GM23338 (cell line): Measurements from ENCODE around the gene TNS1. TPM values are rescaled to one million over a fixed set of nuclear protein-coding genes. Genes with fewer than 3 reads are reported as not detected.

Source experiments
- ATAC-seq: fragments of 200-7000 bp; cut with Tn5 transposase; 3 replicates; pipeline ENCODE4 v1.9.1; 2020
- DNase-seq: peaks from one replicate; pipeline ENCODE4 v3.0.0-alpha.2; 2015; ENCODE audit warnings: low spot score
- H2AFZ ChIP-seq: fragments of 200-600 bp; sonication (generic); 2 replicates; pipeline ENCODE4 v1.8.0; 2016; ENCODE audit warnings: antibody characterized with exemption, mild to moderate bottlenecking, moderate library complexity
- H3F3A ChIP-seq: fragments of 200-600 bp; sonication (generic); replicated peaks from 2 replicates; pipeline ENCODE4 v1.8.0; 2017; ENCODE audit warnings: antibody characterized with exemption, mixed run types, low read depth
- H3K27ac ChIP-seq: fragments of 200-600 bp; sonication (generic); 2 replicates; pipeline ENCODE4 v1.6.1; 2016; ENCODE audit warnings: low read depth
- H3K27me3 ChIP-seq: fragments of 200-600 bp; sonication (generic); 2 replicates; pipeline ENCODE4 v1.8.0; 2016; ENCODE audit warnings: mild to moderate bottlenecking, mixed run types, moderate library complexity; ENCODE audit not compliant: insufficient read depth
- H3K36me3 ChIP-seq: fragments of 200-600 bp; sonication (generic); 2 replicates; pipeline ENCODE4 v1.8.0; 2016; ENCODE audit warnings: mild to moderate bottlenecking; ENCODE audit not compliant: insufficient read depth
- H3K4me1 ChIP-seq: fragments of 200-600 bp; sonication (generic); 2 replicates; pipeline ENCODE4 v1.8.0; 2016; ENCODE audit warnings: mild to moderate bottlenecking, moderate library complexity; ENCODE audit not compliant: insufficient read depth
- H3K4me2 ChIP-seq: fragments of 200-600 bp; sonication (generic); 2 replicates; pipeline ENCODE4 v1.7.1; 2017; ENCODE audit warnings: mixed run types
- H3K4me3 ChIP-seq: fragments of 200-600 bp; sonication (generic); 2 replicates; pipeline ENCODE4 v1.6.1; 2016; ENCODE audit warnings: mixed run types
- H3K79me2 ChIP-seq: fragments of 200-600 bp; sonication (generic); replicated peaks from 2 replicates; pipeline ENCODE4 v1.8.0; 2017; ENCODE audit warnings: mild to moderate bottlenecking; ENCODE audit not compliant: insufficient read depth
- H3K9me2 ChIP-seq: fragments of 200-600 bp; sonication (generic); 2 replicates; pipeline ENCODE4 v1.8.0; 2017; ENCODE audit not compliant: insufficient read depth
- H4K20me1 ChIP-seq: fragments of 200-600 bp; sonication (generic); replicated peaks from 2 replicates; pipeline ENCODE4 v1.8.0; 2017; ENCODE audit warnings: mild to moderate bottlenecking; ENCODE audit not compliant: insufficient read depth
- H3K27ac Mint-ChIP-seq: 2 replicates; pipeline ENCODE4 v1.8.0; 2020; ENCODE audit warnings: inconsistent platforms, mild to moderate bottlenecking, moderate library complexity, mixed read lengths
- H3K27me3 Mint-ChIP-seq: 3 replicates; pipeline ENCODE4 v1.8.0; 2022; ENCODE audit warnings: low read depth, mild to moderate bottlenecking, moderate library complexity, mixed read lengths, inconsistent platforms; ENCODE audit not compliant: insufficient read depth, poor library complexity
- H3K36me3 Mint-ChIP-seq: 3 replicates; pipeline ENCODE4 v1.8.0; 2021; ENCODE audit warnings: low read depth, mild to moderate bottlenecking, inconsistent platforms, moderate library complexity, mixed read lengths
- H3K4me1 Mint-ChIP-seq: 3 replicates; pipeline ENCODE4 v1.8.0; 2020; ENCODE audit warnings: mild to moderate bottlenecking, inconsistent platforms, mixed read lengths
- H3K4me3 Mint-ChIP-seq: 3 replicates; pipeline ENCODE4 v1.8.0; 2021; ENCODE audit warnings: moderate library complexity, mild to moderate bottlenecking, inconsistent platforms, mixed read lengths
- H3K9me3 Mint-ChIP-seq: 3 replicates; pipeline ENCODE4 v1.8.0; 2020; ENCODE audit warnings: moderate library complexity, mild to moderate bottlenecking, inconsistent platforms, mixed read lengths
- CREB1 ChIP-seq: fragments of 250-450 bp; sonication (Bioruptor Pico); IDR thresholded peaks from 2 replicates; pipeline ENCODE4 v1.5.0; 2020; ENCODE audit warnings: low read depth, mild to moderate bottlenecking, moderate library complexity
- ETS1 ChIP-seq: IDR thresholded peaks from 2 replicates; pipeline ENCODE4 v1.6.1; 2016; ENCODE audit warnings: antibody characterized with exemption
- EZH2 ChIP-seq: fragments of 200-600 bp; sonication (generic); IDR thresholded peaks from one replicate; pipeline ENCODE4 v1.8.0; 2017; ENCODE audit warnings: antibody characterized with exemption, mild to moderate bottlenecking, low read depth; ENCODE audit not compliant: unreplicated experiment
- EZH2phosphoT487 ChIP-seq: fragments of 200-600 bp; sonication (generic); IDR thresholded peaks from one replicate; pipeline ENCODE4 v1.8.1; 2018; ENCODE audit warnings: antibody characterized with exemption; ENCODE audit not compliant: unreplicated experiment
- NANOG ChIP-seq: IDR thresholded peaks from 2 replicates; pipeline ENCODE4 v1.6.1; 2016; ENCODE audit warnings: antibody characterized with exemption, borderline replicate concordance
- POLR2AphosphoS5 ChIP-seq: IDR thresholded peaks from 2 replicates; pipeline ENCODE4 v1.6.1; 2016; ENCODE audit warnings: antibody characterized with exemption, low read depth
- STAT1 ChIP-seq: IDR thresholded peaks from one replicate; pipeline ENCODE4 v1.6.1; 2016; ENCODE audit warnings: antibody characterized with exemption; ENCODE audit not compliant: unreplicated experiment
- ZNF114 ChIP-seq: fragments of 250-450 bp; sonication (Bioruptor Pico); IDR thresholded peaks from 2 replicates; pipeline ENCODE4 v1.5.0; 2020; ENCODE audit warnings: mild to moderate bottlenecking, moderate library complexity
- ZNF462 ChIP-seq: fragments of 250-450 bp; sonication (Bioruptor Pico); IDR thresholded peaks from 2 replicates; pipeline ENCODE4 v1.5.0; 2020; ENCODE audit warnings: mild to moderate bottlenecking, moderate library complexity
- polyA plus RNA-seq: library from polyadenylated mRNA; unstranded; fragments of >200 nt; fragmentation: Nextera tagmentation; extraction: Ambion mirVana; gene quantifications from 2 replicates; pipeline ENCODE4 v1.2.1, GENCODE V29; 2016
- total RNA-seq: library from RNA; depleted of rRNA; stranded (reverse); fragments of >200 nt; shearing (Covaris generic); gene quantifications from 2 replicates; pipeline ENCODE4 v1.2.3, GENCODE V29; 2014

Gene TNS1
- total and polyA plus RNA-seq, 2 experiments from 2014 or later, result 2.0 to 7.4 TPM

- TF ChIP-seq CREB1 (no peak), EZH2phosphoT487 (no peak), EZH2 (no peak), NANOG (no peak), ETS1 (no peak), STAT1 (no peak), POLR2AphosphoS5 (no peak)
Measured at GRCh38 chr2:217907266-217907665, 95.5 kb downstream of the TNS1 start (continued).

- no peak for DNase-seq
- no peak for ATAC-seq
- peaks cover 32% of the 10 kb centered on the region for H3K4me1 Mint-ChIP-seq
- no peak overlapping the region for H3K4me3 Mint-ChIP-seq
- no peaks in the 10 kb centered on the region for H3K27me3 ChIP-seq
- no peak overlapping the region for H3K27ac ChIP-seq
- no peaks in the 10 kb centered on the region for H3K9me3 Mint-ChIP-seq
- H3K4me1 ChIP-seq, result peaks cover 4% of the 10 kb centered on the region
- H3K9me2 ChIP-seq, result no peaks in the 10 kb centered on the region
- H3K36me3 Mint-ChIP-seq, result no peaks in the 10 kb centered on the region; the same call in 2 of the 3 replicates
- H4K20me1 ChIP-seq, result no peaks in the 10 kb centered on the region
- H3K36me3 ChIP-seq, result no peaks in the 10 kb centered on the region
- H3K4me3 ChIP-seq, result no peak overlapping the region
- no peaks in the 10 kb centered on the region for H3K79me2 ChIP-seq
- H3K27ac Mint-ChIP-seq, result no peak overlapping the region
- no peaks in the 10 kb centered on the region for H3F3A ChIP-seq
- no peak overlapping the region for H2AFZ ChIP-seq
- no peak for TF ChIP-seq ZNF462 (CRISPR knock-in tag)
- no peak for TF ChIP-seq EZH2phosphoT487
- no peak for TF ChIP-seq NANOG
- TF ChIP-seq ZNF114 (CRISPR knock-in tag), result no peak
- no peak for TF ChIP-seq EZH2
- no peak overlapping the region for H3K4me2 ChIP-seq
- H3K27me3 Mint-ChIP-seq, result peaks cover 16% of the 10 kb centered on the region
Measured at GRCh38 chr2:217906798-217907197, 96.0 kb downstream of the TNS1 start.
